Astrocyte of the spinal cord (primary cell): ENCODE results near the gene CRIP2.

Experiments used
- DNase-seq: peaks from one replicate; pipeline ENCODE4 v3.0.0; 2011; ENCODE audit warnings: low read depth, low spot score
- H3K4me3 ChIP-seq: 2 replicates; pipeline ENCODE4 v1.5.1; 2011; ENCODE audit warnings: low read depth, mild to moderate bottlenecking, low read length, moderate library complexity
- in situ Hi-C: cut with HindIII; loops from 2 replicates; pipeline ENCODE4 v1.10.0; 2017; ENCODE audit warnings: low sequenced_read_pairs
- TF ChIP-seq, protein P1 (sequence below): IDR thresholded peaks from 2 replicates; pipeline ENCODE4 v1.5.1; 2012; ENCODE audit warnings: low read depth, mild to moderate bottlenecking, low read length, inconsistent platforms

Gene CRIP2

DNA sequence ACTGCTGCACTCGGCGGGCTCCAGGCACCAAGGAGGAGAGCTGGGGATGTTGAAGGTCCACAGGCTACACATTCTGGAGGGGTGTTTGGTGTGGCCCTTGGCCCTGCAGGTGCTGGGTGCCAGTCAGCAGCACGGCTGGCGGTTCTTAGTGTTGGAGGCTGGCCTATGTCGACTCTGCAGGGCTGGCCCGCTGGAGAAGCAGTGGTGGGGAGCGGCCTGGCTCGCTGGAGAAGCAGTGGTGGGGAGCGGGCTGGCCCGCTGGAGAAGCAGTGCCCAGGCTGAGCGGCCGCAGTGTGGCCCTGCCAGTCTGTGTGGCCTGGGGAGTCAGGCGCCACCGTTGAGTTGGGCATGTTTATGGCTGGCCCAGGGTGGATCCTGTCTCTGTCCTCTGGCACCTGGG is 27.6 kb upstream of the CRIP2 start:
- in situ Hi-C loops, result no loop called here
- TF ChIP-seq, protein P1, sequence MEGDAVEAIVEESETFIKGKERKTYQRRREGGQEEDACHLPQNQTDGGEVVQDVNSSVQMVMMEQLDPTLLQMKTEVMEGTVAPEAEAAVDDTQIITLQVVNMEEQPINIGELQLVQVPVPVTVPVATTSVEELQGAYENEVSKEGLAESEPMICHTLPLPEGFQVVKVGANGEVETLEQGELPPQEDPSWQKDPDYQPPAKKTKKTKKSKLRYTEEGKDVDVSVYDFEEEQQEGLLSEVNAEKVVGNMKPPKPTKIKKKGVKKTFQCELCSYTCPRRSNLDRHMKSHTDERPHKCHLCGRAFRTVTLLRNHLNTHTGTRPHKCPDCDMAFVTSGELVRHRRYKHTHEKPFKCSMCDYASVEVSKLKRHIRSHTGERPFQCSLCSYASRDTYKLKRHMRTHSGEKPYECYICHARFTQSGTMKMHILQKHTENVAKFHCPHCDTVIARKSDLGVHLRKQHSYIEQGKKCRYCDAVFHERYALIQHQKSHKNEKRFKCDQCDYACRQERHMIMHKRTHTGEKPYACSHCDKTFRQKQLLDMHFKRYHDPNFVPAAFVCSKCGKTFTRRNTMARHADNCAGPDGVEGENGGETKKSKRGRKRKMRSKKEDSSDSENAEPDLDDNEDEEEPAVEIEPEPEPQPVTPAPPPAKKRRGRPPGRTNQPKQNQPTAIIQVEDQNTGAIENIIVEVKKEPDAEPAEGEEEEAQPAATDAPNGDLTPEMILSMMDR, result no peak
- no peak overlapping the region for H3K4me3 ChIP-seq
- no peak for DNase-seq

DNA sequence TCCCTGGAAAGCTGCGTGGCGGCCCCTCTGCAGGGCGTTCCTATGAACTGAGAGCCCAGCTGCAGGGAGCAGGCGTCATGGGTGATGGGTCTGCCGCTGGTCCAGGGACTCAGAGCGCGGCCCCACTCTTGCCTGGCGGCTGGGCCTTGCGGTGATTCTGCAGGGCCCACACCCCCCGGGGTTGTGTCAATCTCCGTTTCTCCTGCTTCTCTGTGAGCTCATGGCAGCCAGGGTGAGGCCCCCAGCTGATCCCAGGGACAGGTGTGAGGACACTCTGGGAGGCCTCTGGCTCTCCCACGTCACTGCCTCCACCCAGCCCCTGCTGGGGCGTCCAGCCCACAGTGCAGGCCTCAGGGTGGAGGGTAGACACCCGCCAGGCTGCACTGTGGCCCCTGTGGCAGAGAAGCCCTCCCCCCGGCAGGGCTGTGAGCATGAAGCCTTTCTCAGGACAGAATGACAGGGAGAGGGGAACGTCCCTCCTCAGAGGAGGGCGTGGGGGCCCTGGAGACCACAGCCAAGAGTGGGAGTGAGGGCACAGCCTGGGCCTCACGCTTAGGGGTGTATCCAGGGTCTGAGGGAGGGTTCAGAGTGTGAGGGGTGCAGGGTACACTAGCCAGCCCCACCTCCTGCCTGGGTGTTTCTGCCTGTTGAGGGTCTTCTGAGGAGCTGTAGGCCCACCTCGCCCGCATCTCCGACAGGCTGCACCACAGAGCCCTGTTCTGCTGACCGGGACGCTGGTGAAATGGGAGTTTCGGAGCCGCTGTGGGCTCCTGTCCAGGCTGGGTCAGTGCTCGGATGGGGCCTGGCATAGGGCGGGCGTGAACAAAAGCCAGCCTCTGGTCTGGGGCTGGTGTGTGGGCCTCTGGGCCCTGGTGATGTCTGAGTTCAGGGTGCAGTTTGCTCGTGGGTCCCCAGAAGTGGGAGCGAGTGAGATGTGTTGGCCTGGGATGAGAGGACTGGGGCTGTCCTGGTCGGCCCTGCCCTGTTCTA is 26.7 kb upstream of the CRIP2 start:
- in situ Hi-C loops, result no loop called here
- TF ChIP-seq, protein P1, result no peak
- DNase-seq, result no peak
- no peak overlapping the region for H3K4me3 ChIP-seq

DNA sequence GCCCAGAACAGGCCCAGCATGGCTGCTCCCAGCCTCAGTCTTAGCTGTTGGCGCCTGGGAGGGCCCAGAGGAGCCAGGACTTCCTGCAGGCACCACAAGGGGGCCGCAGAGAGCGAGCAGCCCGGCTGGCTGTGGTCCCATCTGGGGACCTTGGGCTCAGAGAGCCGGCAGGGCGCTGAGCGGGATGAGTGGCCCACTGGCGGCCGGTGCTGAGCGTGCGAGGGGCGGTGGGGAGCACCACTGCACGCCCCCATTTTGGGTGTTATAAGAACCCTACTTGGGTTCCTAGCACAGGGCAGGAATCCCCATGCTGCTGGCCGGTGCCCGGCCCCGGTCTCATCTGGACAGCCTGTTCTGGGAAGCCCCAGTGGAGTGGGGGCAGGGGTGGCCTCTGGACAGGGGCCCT is 25.9 kb upstream of the CRIP2 start:
- no peak overlapping the region for H3K4me3 ChIP-seq
- in situ Hi-C loops, result no loop called here
- DNase-seq, result peak; percentile 59
- TF ChIP-seq, protein P1, result peak; percentile 96

DNA sequence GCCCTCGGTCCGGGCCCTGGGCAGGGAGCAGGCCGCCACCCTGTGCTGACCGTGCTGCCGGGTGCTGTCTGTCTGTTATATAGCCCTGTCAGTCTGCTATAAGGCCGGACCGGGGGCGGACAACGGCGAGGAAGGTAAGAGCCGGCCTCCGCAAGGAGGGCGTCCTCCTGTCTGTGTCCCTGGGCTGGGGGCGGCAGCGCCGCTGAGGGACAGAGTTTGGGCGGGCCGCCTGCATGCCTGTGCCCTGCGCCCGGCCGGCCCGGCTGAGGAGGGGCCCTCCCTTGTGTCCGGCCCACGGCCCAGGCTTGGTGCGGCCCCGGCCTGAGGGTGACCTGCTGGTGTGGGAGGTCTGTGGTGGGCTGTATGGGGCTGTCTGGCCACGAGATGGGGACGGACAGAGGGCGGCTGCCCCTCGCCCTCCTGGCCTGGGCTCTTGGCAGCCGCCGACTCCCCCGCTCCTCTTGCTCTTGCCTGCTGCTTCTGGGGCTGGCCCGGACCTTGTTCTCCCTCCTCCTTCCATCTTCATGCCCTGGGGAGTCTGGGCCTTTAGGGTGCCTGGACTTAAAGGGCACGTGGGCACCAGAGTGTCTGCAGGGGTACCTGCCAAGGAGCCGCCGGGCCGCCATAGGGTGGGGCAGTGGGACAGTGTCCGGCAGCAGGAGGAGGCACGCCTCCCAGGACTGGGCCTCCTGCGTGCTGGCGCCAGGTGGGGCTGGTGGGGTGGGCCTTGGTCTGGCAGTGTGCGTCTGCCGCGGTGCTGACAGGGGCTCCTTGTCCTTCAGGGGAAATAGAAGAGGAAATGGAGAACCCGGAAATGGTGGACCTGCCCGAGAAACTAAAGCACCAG is 25.1 kb upstream of the CRIP2 start:
- no peak overlapping the region for H3K4me3 ChIP-seq
- DNase-seq, result no peak
- in situ Hi-C loops, result no loop called here
- TF ChIP-seq, protein P1, result no peak

DNA sequence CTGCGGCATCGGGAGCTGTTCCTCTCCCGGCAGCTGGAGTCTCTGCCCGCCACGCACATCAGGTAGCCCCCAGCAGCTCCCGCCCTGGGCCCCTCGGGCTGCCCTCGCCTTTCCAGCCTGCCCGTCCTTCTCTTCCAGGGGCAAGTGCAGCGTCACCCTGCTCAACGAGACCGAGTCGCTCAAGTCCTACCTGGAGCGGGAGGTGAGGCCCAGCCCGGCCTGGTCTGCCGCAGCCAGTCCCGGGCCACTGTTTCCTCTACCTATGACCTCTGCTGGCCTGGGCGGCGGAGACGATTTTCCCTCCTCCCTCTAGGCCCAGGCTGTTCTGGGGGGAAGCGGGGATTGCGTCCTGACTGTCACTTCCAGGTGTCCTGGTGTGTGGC is 24.5 kb upstream of the CRIP2 start:
- in situ Hi-C loops, result no loop called here
- TF ChIP-seq, protein P1, result no peak
- no peak for DNase-seq
- no peak overlapping the region for H3K4me3 ChIP-seq

DNA sequence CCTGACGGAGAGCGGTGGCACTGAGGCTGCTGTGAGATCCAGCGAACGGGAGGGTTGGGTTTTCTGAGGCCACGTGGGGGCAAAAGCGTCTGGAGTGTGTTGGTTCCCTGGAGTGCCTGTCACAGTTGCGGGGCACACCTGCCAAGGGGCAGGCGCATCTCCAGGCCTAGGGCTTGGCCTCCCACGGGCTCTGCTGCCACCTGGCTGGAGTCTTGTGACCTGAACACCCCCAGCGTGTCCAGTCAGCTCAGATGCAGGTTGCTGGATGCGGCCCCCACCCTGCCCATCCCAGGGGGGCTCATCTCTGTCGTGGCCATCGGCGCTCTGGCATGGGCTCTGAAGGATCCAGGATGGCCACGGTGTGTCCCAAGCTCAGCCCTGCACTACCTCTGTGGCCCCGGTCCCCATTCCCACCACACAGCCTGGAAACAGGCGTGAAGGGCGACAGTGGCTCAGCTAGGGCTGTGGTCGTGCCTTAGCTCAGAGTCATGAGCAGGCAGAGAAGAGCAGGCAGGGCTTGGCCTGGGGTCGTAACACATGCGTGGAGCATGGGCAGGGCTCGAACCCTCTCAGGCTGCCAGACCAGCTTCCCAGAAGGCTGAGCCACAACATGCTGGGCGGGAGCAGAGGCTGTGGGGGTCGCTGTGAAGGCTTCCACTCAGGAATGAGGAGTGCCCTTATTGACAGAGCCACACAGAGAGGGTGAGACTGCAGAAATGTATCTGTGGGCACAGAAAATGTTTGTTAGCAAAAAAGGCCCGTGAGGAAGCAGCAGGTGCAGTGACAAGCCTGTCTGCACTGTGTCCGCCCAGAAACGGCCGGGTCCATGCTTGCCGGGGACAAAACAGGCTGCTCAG is 23.5 kb upstream of the CRIP2 start:
- in situ Hi-C loops, result no loop called here

More for the DNA sequence above, 23.5 kb upstream of the CRIP2 start:
- TF ChIP-seq, protein P1, result no peak
- no peak for DNase-seq
- no peak overlapping the region for H3K4me3 ChIP-seq
